ENCODE measurements around the gene HK2.

HK2 gene

GRCh38 chr2:74857725-74858124, 23.8 kb downstream of the HK2 start:
- DNase-seq, result no peak

GRCh38 chr2:74858281-74858680, 24.4 kb downstream of the HK2 start:
- DNase-seq, result no peak

GRCh38 chr2:74860079-74860478, 26.2 kb downstream of the HK2 start:
- DNase-seq, result no peak

- no peak for DNase-seq
These were observed 26.6 kb downstream of the HK2 start for GRCh38 chr2:74860521-74860920.

GRCh38 chr2:74861531-74861930, 27.6 kb downstream of the HK2 start:
- DNase-seq, result no peak

- DNase-seq, result no peak
These were observed 28.4 kb downstream of the HK2 start for GRCh38 chr2:74862020-74862964.

GRCh38 chr2:74863802-74864248, 29.9 kb downstream of the HK2 start:
- DNase-seq, result no peak

- no peak for DNase-seq
These were observed 31.1 kb downstream of the HK2 start for GRCh38 chr2:74864728-74865722.

- DNase-seq, result no peak
These were observed 32.1 kb downstream of the HK2 start for GRCh38 chr2:74865770-74866674.

GRCh38 chr2:74867841-74868658, 34.1 kb downstream of the HK2 start:
- peak in 1 of 5 experiments; percentile 37 for DNase-seq

- no peak for DNase-seq
These were observed 35.6 kb downstream of the HK2 start for GRCh38 chr2:74869517-74869916.

GRCh38 chr2:74870951-74871350, 37.0 kb downstream of the HK2 start:
- DNase-seq, result no peak

GRCh38 chr2:74871414-74871813, 37.5 kb downstream of the HK2 start:
- DNase-seq, result no peak

- DNase-seq, result no peak
These were observed 38.5 kb downstream of the HK2 start for GRCh38 chr2:74872389-74872836.

- no peak for DNase-seq
These were observed 39.2 kb downstream of the HK2 start for GRCh38 chr2:74873012-74873665.

GRCh38 chr2:74873678-74874640, 40.0 kb downstream of the HK2 start:
- DNase-seq, result no peak

GRCh38 chr2:74876081-74876886, 42.4 kb downstream of the HK2 start:
- DNase-seq, result peak in 3 of 5 experiments; percentile 18 to 64 (median 37)

GRCh38 chr2:74877376-74877775, 43.4 kb downstream of the HK2 start:
- DNase-seq, result no peak
